PC-3 (cell line): ENCODE measurements around the gene EFHC1. TPM values are rescaled to one million over a fixed set of nuclear protein-coding genes. Genes with fewer than 3 reads are reported as not detected.

Experiments
- ATAC-seq: fragments of 200-7000 bp; cut with Tn5 transposase; 2 replicates; pipeline ENCODE4 v1.9.1; 2020; ENCODE audit warnings: mild to moderate bottlenecking, moderate library complexity
- BruUV-seq: library from RNA; stranded (reverse); fragments of 400-500 nt; replicated peaks from 2 replicates; lab custom pipeline; 2021; lab: Mats Ljungman, UMichigan
- CTCF ChIA-PET: fragments of 300-600 bp; sonication (Branson Sonifier 250); formaldehyde crosslinking; loops from one replicate; lab custom pipeline; 2022; ENCODE audit warnings: antibody characterized with exemption; lab: Charles Lee
- POLR2A ChIA-PET: fragments of 300-600 bp; sonication (Branson Sonifier 250); formaldehyde crosslinking; loops from one replicate; lab custom pipeline; 2022; ENCODE audit warnings: antibody characterized with exemption; ENCODE audit not compliant: unreplicated experiment; lab: Charles Lee
- DNase-seq: peaks from one replicate; pipeline ENCODE4 v3.0.0-alpha.2; 2015
- H2AFZ ChIP-seq: fragments of 300-600 bp; sonication (generic); 2 replicates; pipeline ENCODE4 v1.6.0; 2016; ENCODE audit warnings: antibody characterized with exemption, low read length
- H3F3A ChIP-seq: fragments of 300-600 bp; sonication (generic); one replicate; pipeline ENCODE4 v1.6.0; 2017; ENCODE audit warnings: antibody characterized with exemption, low read length, control low read depth, mild to moderate bottlenecking; ENCODE audit not compliant: unreplicated experiment
- H3K27ac ChIP-seq: fragments of 300-600 bp; sonication (generic); 2 replicates; pipeline ENCODE4 v1.5.1; 2016; ENCODE audit warnings: mild to moderate bottlenecking, low read length
- H3K27me3 ChIP-seq: fragments of 300-600 bp; sonication (generic); 2 replicates; pipeline ENCODE4 v1.6.1; 2016; ENCODE audit warnings: low read length, mixed read lengths
- H3K36me3 ChIP-seq: fragments of 300-600 bp; sonication (generic); 2 replicates; pipeline ENCODE4 v1.6.1; 2016; ENCODE audit warnings: low read depth, mixed run types, low read length, mixed read lengths
- H3K4me1 ChIP-seq: fragments of 300-600 bp; sonication (generic); 2 replicates; pipeline ENCODE4 v1.5.1; 2016; ENCODE audit warnings: low read length; ENCODE audit not compliant: insufficient read depth
- H3K4me2 ChIP-seq: fragments of 300-600 bp; sonication (generic); 2 replicates; pipeline ENCODE4 v1.6.0; 2016; ENCODE audit warnings: low read length
- H3K4me3 ChIP-seq: fragments of 300-600 bp; sonication (generic); 2 replicates; pipeline ENCODE4 v1.5.1; 2016; ENCODE audit warnings: mild to moderate bottlenecking, low read length, mixed read lengths
- H3K79me2 ChIP-seq: fragments of 300-600 bp; sonication (generic); 2 replicates; pipeline ENCODE4 v1.6.1; 2017; ENCODE audit warnings: low read length, mixed read lengths
- H3K9ac ChIP-seq: fragments of 300-600 bp; sonication (generic); 2 replicates; pipeline ENCODE4 v1.6.0; 2016; ENCODE audit warnings: mild to moderate bottlenecking, low read length
- H3K9me2 ChIP-seq: fragments of 300-600 bp; sonication (generic); replicated peaks from 2 replicates; pipeline ENCODE4 v1.6.1; 2016; ENCODE audit warnings: mixed run types, low read length, mixed read lengths
- H3K9me3 ChIP-seq: fragments of 300-600 bp; sonication (generic); 2 replicates; pipeline ENCODE4 v1.6.1; 2016; ENCODE audit warnings: low read length, mixed read lengths
- H4K20me1 ChIP-seq: fragments of 300-600 bp; sonication (generic); 2 replicates; pipeline ENCODE4 v1.6.1; 2016; ENCODE audit warnings: low read length, mixed read lengths
- EZH2 ChIP-seq: fragments of 300-600 bp; sonication (generic); IDR thresholded peaks from one replicate; pipeline ENCODE4 v1.6.1; 2017; ENCODE audit warnings: antibody characterized with exemption, mild to moderate bottlenecking, low read length; ENCODE audit not compliant: unreplicated experiment
- EZH2phosphoT487 ChIP-seq: fragments of 300-600 bp; sonication (generic); IDR thresholded peaks from 2 replicates; pipeline ENCODE4 v1.6.1; 2018; ENCODE audit warnings: mild to moderate bottlenecking, antibody characterized with exemption, low read length, borderline replicate concordance
- intact Hi-C: fragments of 100-400 bp; cut with micrococcal nuclease; formaldehyde crosslinking; loops from 2 replicates; pipeline ENCODE4 v1.9.0; 2023
- total RNA-seq: library from RNA; depleted of rRNA; stranded (reverse); fragments of >200 nt; gene quantifications from 2 replicates; pipeline ENCODE4 v1.2.3, GENCODE V29; 2014
- TF ChIP-seq, protein P1 (sequence below): fragments of 300-600 bp; sonication (generic); conservative IDR thresholded peaks from 2 replicates; pipeline ENCODE4 v1.5.1; 2017; ENCODE audit warnings: antibody characterized with exemption, low read depth, mild to moderate bottlenecking, low read length

EFHC1 gene
- total RNA-seq, 1 experiment from 2014 or later, result 22.4 TPM

GRCh38 chr6:52537001-52537753, 117.0 kb downstream of the EFHC1 start:
- ATAC-seq, result no peak
- ChIA-PET POLR2A (no interaction called here), CTCF (no interaction called here)
- Histone ChIP-seq H3K27me3 (no peaks in the 10 kb centered on the region), H3K4me3 (no peak overlapping the region), H3K36me3 (peaks cover 10% of the 10 kb centered on the region; the same call in 1 of the 2 replicates), H3K79me2 (peaks cover 23% of the 10 kb centered on the region), H3K9ac (no peak overlapping the region), H3K9me2 (no peaks in the 10 kb centered on the region), H3K27ac (no peak overlapping the region), H3F3A (no peaks in the 10 kb centered on the region), H2AFZ (no peak overlapping the region), H3K4me1 (peaks cover 32% of the 10 kb centered on the region), H3K4me2 (no peak overlapping the region), H4K20me1 (no peaks in the 10 kb centered on the region), H3K9me3 (no peaks in the 10 kb centered on the region)
- DNase-seq, result no peak
- BruUV-seq, result no TSS peak
- TF ChIP-seq, protein P1, sequence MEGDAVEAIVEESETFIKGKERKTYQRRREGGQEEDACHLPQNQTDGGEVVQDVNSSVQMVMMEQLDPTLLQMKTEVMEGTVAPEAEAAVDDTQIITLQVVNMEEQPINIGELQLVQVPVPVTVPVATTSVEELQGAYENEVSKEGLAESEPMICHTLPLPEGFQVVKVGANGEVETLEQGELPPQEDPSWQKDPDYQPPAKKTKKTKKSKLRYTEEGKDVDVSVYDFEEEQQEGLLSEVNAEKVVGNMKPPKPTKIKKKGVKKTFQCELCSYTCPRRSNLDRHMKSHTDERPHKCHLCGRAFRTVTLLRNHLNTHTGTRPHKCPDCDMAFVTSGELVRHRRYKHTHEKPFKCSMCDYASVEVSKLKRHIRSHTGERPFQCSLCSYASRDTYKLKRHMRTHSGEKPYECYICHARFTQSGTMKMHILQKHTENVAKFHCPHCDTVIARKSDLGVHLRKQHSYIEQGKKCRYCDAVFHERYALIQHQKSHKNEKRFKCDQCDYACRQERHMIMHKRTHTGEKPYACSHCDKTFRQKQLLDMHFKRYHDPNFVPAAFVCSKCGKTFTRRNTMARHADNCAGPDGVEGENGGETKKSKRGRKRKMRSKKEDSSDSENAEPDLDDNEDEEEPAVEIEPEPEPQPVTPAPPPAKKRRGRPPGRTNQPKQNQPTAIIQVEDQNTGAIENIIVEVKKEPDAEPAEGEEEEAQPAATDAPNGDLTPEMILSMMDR, result no peak
- TF ChIP-seq EZH2 (no peak), EZH2phosphoT487 (no peak)
- intact Hi-C loops, result no loop called here

DNA sequence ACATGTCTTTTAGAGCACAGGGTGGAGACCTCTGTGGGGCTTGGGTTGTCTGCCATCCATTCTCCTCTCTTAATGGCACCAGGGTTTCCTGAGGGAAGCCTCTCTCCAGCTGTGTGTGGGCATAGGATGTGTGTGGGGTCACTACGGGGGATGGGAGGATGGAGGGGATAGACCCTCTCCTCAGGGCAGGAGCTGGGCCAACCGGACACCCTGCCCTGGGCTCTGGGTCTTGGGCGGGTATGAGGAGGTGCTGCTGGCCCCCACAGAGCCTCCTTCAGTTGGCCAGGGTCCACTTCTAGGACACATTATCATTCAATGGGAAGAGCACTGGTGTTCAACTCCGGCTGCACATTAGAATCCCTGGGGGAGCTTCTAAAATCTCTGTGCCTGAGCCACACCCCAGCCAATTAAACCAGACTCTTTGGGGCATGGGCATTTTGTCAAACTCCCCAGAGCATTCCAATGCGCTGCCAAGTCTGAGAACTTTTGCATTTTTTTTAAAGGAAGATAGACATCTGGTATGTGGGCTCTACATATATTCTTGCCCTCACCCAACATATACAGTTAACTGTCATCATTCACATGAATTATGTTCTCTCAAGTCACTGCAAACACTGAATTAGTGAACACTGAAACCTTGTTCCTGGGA, 118.2 kb downstream of the EFHC1 start:
- no peak overlapping the region for H3K9ac ChIP-seq
- TF ChIP-seq EZH2phosphoT487 (no peak), EZH2 (no peak)
- TF ChIP-seq, protein P1, result no peak
- H2AFZ ChIP-seq, result no peak overlapping the region
- POLR2A ChIA-PET, result no interaction called here
- no peaks in the 10 kb centered on the region for H4K20me1 ChIP-seq
- H3F3A ChIP-seq, result no peaks in the 10 kb centered on the region
- no peak overlapping the region for H3K27ac ChIP-seq
- H3K27me3 ChIP-seq, result no peaks in the 10 kb centered on the region
- no TSS peak for BruUV-seq
- H3K9me3 ChIP-seq, result no peaks in the 10 kb centered on the region
- DNase-seq (no peak), ATAC-seq (no peak)
- no peak overlapping the region for H3K4me2 ChIP-seq
- CTCF ChIA-PET, result no interaction called here
- intact Hi-C loops, result no loop called here
- peaks cover 36% of the 10 kb centered on the region for H3K4me1 ChIP-seq
- H3K9me2 ChIP-seq, result no peaks in the 10 kb centered on the region
- H3K36me3 ChIP-seq, result peaks cover 10% of the 10 kb centered on the region; the same call in 1 of the 2 replicates
- H3K79me2 ChIP-seq, result peaks cover 27% of the 10 kb centered on the region
- H3K4me3 ChIP-seq, result no peak overlapping the region
